NT2/D1 (cell line): ENCODE results near the gene GPR63.

Source experiments
- DNase-seq: peaks from one replicate; pipeline ENCODE4 v3.0.0-alpha.2; 2011; ENCODE audit warnings: low read depth, low spot score
- H3K27me3 ChIP-seq: 2 replicates; pipeline ENCODE4 v1.6.0; 2011; ENCODE audit warnings: mild to moderate bottlenecking; ENCODE audit not compliant: insufficient read length, insufficient read depth
- H3K36me3 ChIP-seq: 2 replicates; pipeline ENCODE4 v1.6.1; 2011; ENCODE audit warnings: mild to moderate bottlenecking, low read length, mixed read lengths; ENCODE audit not compliant: insufficient read depth, insufficient read length
- H3K4me1 ChIP-seq: 2 replicates; pipeline ENCODE4 v1.5.1; 2011; ENCODE audit not compliant: insufficient read depth, insufficient read length
- H3K4me3 ChIP-seq: 2 replicates; pipeline ENCODE4 v1.5.1; 2011; ENCODE audit warnings: low read depth; ENCODE audit not compliant: insufficient read length
- H3K9ac ChIP-seq: 2 replicates; pipeline ENCODE4 v1.6.0; 2011; ENCODE audit warnings: low read depth; ENCODE audit not compliant: insufficient read length
- H3K9me3 ChIP-seq: 2 replicates; pipeline ENCODE4 v1.5.1; 2011; ENCODE audit warnings: mild to moderate bottlenecking, low read length; ENCODE audit not compliant: insufficient read depth
- SUZ12 ChIP-seq: IDR thresholded peaks from 2 replicates; pipeline ENCODE4 v1.6.1; 2011; ENCODE audit not compliant: insufficient read length, insufficient read depth; ENCODE audit errors: extremely low read depth
- YY1 ChIP-seq: IDR thresholded peaks from 2 replicates; pipeline ENCODE4 v1.6.1; 2011; ENCODE audit not compliant: insufficient read length, insufficient read depth
- ZNF274 ChIP-seq: IDR thresholded peaks from 2 replicates; pipeline ENCODE4 v1.6.1; 2011; ENCODE audit warnings: mild to moderate bottlenecking, low read depth, low read length

GPR63 gene

DNA sequence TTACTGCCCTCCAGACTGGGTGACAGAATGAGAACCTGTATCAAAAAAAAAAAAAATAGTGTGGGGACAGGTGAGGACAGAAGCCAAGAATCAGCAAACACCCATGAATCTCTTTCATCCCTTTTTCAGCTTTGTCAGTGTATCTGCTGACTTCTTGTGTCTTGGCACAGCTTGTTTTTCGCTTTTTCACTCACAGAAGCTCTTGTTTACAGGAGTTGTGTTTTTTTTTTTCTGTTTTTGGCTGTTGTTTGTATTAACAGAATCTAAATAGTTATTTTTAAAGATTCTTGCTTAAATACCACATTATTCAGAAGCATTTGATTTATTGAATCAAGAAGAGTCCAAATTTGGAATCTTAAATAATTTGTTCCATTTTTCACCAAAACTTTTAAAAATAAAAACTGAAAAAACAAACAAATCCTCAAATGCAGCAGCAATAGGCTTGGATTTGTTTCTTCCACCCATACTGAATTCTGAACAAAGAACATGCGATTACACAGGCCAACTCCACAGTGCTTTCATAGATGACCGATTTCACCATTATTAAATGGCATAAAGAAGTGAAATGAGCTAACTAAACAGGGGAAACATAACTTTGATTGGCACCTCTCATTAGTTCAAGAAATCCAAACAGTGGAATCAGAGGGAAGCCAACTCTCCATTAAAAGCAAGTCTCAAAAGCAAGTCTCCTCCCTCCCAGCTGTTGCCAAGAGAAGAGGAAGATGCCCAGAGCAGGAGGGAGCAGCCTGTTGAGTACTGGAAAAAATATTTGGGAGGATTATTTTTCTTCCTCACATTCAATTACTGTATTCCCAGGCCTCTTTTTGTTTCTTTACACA, 27.2 kb upstream of the GPR63 start:
- TF ChIP-seq YY1 = no peak
- H3K9me3 ChIP-seq = peaks cover 12% of the 10 kb centered on the region; the same call in 1 of the 2 replicates
- no peak for DNase-seq
- no peak overlapping the region for H3K4me3 ChIP-seq
- H3K36me3 ChIP-seq = no peaks in the 10 kb centered on the region
- no peaks in the 10 kb centered on the region for H3K4me1 ChIP-seq
- H3K27me3 ChIP-seq = no peaks in the 10 kb centered on the region
- H3K9ac ChIP-seq = no peak overlapping the region

DNA sequence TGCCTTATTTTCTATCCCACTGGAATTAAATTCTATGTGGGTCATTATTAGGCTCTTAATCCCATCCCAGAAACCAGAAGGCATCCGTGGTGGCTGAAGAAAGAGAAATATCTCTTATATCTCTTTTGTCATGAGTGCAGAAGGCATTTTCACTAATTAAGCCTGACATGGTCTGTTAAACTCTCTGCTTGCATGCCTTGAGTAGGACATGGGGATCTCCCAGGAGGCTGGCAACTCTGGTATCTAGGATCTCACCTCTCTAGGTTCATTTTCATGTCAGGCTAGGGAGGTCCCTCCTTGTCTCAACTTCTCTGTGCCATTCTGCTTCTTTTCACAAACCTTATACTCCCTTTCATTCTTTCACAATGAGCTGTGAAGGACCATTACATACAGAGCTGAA, 25.3 kb upstream of the GPR63 start:
- H3K9me3 ChIP-seq = peaks cover 12% of the 10 kb centered on the region; the same call in 1 of the 2 replicates
- H3K27me3 ChIP-seq = no peaks in the 10 kb centered on the region
- H3K9ac ChIP-seq = no peak overlapping the region
- DNase-seq = no peak
- H3K4me3 ChIP-seq = no peak overlapping the region
- H3K4me1 ChIP-seq = no peaks in the 10 kb centered on the region
- TF ChIP-seq SUZ12 (no peak), YY1 (no peak), ZNF274 (no peak)
- no peaks in the 10 kb centered on the region for H3K36me3 ChIP-seq

DNA sequence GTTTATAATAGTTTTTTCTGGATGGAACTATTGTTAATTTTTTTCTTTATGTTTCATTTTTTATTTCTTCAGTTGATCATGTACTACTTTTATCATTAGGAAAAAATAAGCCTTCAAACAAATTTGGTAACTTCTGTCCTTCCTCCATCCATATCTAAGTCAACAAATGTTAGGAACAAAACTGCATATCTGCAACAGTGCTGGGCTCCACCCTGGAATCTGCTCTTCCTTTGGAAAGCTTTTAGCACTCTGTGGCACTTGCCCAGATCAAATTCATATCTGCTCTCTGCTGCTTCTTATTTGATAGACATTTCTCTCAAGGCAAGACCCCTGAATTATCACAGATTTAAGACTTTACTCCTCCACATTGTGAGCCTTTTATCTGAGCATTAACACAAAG, 24.3 kb upstream of the GPR63 start:
- H3K9ac ChIP-seq = no peak overlapping the region
- TF ChIP-seq YY1 = no peak

GRCh38 chr6:96856856-96857255, 19.6 kb upstream of the GPR63 start:
- TF ChIP-seq ZNF274 = no peak
- no peaks in the 10 kb centered on the region for H3K27me3 ChIP-seq
- no peaks in the 10 kb centered on the region for H3K4me1 ChIP-seq
- H3K9ac ChIP-seq = no peak overlapping the region
- H3K4me3 ChIP-seq = no peak overlapping the region
- DNase-seq = no peak
- H3K36me3 ChIP-seq = no peaks in the 10 kb centered on the region
- H3K9me3 ChIP-seq = peaks cover 12% of the 10 kb centered on the region; the same call in 1 of the 2 replicates

More for the DNA sequence above, 24.3 kb upstream of the GPR63 start:
- H3K27me3 ChIP-seq = no peaks in the 10 kb centered on the region
- peaks cover 12% of the 10 kb centered on the region; the same call in 1 of the 2 replicates for H3K9me3 ChIP-seq
- no peaks in the 10 kb centered on the region for H3K36me3 ChIP-seq
- H3K4me1 ChIP-seq = no peaks in the 10 kb centered on the region
- no peak for DNase-seq
- no peak overlapping the region for H3K4me3 ChIP-seq

GRCh38 chr6:96853083-96853482, 15.8 kb upstream of the GPR63 start:
- H3K9me3 ChIP-seq = no peaks in the 10 kb centered on the region
- H3K27me3 ChIP-seq = no peaks in the 10 kb centered on the region
- TF ChIP-seq ZNF274 (no peak), YY1 (no peak), SUZ12 (no peak)
- H3K36me3 ChIP-seq = no peaks in the 10 kb centered on the region
- no peaks in the 10 kb centered on the region for H3K4me1 ChIP-seq
- no peak overlapping the region for H3K9ac ChIP-seq
- no peak overlapping the region for H3K4me3 ChIP-seq
- DNase-seq = no peak

DNA sequence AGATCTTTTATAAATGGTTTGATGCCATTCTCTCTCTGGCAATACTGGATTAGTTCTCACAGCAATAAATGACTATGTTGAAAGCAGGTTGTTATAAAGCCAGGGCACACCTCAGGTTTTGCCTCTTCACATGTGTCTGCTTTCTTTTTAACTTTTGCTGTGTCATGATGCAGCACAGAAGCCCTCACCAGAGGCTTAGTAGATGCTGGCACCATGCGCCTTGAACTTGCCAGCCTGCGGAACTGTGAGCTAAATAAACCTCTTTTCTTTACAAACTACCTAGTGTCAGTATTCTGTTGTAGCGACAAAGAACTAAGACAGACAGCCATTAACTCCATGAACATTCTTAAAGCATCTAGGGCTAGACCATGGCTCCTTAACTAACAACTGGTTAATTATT, 15.3 kb upstream of the GPR63 start:
- no peak for DNase-seq
- no peaks in the 10 kb centered on the region for H3K27me3 ChIP-seq
- H3K4me3 ChIP-seq = no peak overlapping the region
- no peaks in the 10 kb centered on the region for H3K9me3 ChIP-seq
- no peaks in the 10 kb centered on the region for H3K4me1 ChIP-seq
- H3K9ac ChIP-seq = no peak overlapping the region
- TF ChIP-seq YY1 (no peak), SUZ12 (no peak), ZNF274 (no peak)
- no peaks in the 10 kb centered on the region for H3K36me3 ChIP-seq

GRCh38 chr6:96851858-96852257, 14.6 kb upstream of the GPR63 start:
- H3K9me3 ChIP-seq = no peaks in the 10 kb centered on the region; the same call in 1 of the 2 replicates
- TF ChIP-seq YY1 (no peak), SUZ12 (no peak), ZNF274 (no peak)
- H3K36me3 ChIP-seq = no peaks in the 10 kb centered on the region
- H3K4me3 ChIP-seq = no peak overlapping the region
- no peak for DNase-seq
- no peaks in the 10 kb centered on the region for H3K27me3 ChIP-seq
- no peaks in the 10 kb centered on the region for H3K4me1 ChIP-seq
- no peak overlapping the region for H3K9ac ChIP-seq

GRCh38 chr6:96849615-96850014, 12.3 kb upstream of the GPR63 start:
- no peaks in the 10 kb centered on the region for H3K4me1 ChIP-seq
- TF ChIP-seq ZNF274 = no peak
- TF ChIP-seq SUZ12 = no peak
- no peak for TF ChIP-seq YY1
- H3K9ac ChIP-seq = no peak overlapping the region
- H3K36me3 ChIP-seq = no peaks in the 10 kb centered on the region
- no peak overlapping the region for H3K4me3 ChIP-seq
- H3K9me3 ChIP-seq = no peaks in the 10 kb centered on the region; the same call in 1 of the 2 replicates
- DNase-seq = no peak
- no peaks in the 10 kb centered on the region for H3K27me3 ChIP-seq
